GM19025 (cell line): ENCODE results near the gene ATXN7L3.
"Not testable (repeated sequence)": the region's sequence is repeated elsewhere in the genome, so short reads cannot be mapped to it uniquely, and the experiment has no call there.

Experiments
- ATAC-seq: cut with Tn5 transposase; IDR thresholded peaks from one replicate; pipeline ENCODE4 v1.9.1; 2021; ENCODE audit warnings: mild to moderate bottlenecking, low read depth, moderate library complexity; ENCODE audit not compliant: unreplicated experiment

ATXN7L3 gene

DNA sequence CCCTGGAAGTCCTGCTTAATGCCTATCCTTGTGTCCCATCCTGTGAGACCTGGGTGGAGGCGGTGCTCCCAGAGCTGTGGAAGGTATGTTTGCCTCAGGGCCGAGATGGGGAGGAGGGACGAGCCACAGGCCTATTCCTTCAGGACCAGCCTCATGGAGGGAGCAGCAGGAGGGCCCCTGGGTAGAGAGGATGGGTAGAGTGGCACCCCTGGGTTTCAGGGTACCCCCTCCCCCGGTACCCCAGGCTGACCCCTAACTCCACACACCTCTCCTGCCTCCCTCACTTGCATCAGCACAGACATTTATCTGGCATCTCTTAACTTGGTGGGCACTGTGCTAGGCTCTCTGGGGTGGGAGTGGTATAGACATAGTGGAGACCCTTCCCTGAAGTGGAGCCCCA lies 22.0 kb downstream of the ATXN7L3 start:
- no peak for ATAC-seq

DNA sequence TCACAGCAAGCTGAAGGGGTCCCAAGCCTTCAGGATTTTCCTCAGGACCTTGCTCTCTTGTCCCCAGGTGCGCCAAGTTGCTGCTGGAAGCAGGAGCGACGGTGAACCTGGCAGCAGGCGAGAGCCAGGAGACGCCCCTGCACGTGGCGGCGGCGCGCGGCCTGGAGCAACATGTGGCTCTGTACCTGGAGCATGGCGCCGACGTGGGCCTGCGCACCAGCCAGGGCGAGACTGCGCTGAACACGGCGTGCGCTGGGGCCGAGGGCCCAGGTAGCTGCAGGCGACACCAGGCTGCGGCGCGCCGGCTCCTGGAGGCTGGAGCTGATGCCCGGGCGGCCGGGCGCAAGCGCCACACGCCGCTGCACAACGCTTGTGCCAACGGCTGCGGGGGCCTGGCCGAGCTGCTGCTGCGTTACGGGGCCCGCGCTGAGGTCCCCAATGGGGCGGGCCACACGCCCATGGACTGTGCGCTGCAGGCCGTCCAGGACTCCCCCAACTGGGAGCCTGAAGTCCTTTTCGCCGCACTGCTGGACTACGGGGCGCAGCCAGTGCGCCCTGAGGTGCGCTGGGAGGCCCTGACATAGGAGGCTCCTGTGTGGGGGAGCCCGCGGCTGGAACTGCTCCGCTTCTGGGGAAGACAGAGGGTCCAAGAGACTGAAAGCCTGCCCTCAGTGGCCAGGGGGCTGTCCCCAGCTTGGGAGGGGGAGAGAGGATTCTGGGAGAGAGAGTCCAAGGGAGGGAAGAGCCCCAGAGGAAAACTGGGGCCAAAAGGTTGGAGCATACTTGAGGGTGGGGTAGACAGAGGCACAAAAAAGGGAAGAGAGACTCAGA lies 22.8 kb downstream of the ATXN7L3 start:
- ATAC-seq, result no peak

DNA sequence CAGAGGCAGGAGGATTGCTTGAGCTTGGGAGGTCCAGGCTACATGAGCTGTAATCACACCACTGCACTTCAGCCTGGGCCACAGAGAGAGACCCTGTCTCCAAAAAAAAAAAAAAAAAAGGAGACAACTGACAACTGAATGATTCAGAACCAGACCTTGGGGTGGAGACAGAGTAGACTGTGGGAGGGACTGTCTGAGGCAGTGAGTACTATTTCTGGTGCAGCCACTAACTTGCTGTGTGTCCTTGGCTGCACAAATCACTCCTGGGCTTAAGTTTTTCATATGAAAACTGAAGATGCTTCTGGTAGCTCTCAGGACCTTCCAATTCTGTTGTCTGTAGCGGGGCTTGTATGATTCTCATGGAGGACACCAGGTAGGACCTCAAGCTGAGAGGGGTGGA lies 23.4 kb downstream of the ATXN7L3 start:
- ATAC-seq, result no peak

DNA sequence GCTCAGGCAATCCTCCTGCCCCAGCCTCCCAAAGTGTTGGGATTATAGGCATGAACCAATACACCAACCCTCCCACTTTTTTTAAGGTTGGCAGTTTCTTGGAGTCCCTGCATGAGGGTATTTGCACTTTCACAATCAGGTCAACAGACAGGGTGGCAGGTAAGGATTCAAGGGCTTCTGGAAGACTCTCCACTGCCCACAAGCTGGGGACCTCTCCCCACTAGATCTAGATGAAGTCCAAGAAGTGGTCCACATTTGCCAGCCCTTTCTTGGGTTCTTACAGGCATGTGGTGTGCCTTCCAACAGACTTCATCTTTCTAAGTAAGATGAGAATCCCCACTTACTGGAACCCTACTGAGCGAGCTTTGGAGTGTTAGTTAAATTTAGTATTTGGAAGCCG lies 25.3 kb downstream of the ATXN7L3 start:
- no peak for ATAC-seq

DNA sequence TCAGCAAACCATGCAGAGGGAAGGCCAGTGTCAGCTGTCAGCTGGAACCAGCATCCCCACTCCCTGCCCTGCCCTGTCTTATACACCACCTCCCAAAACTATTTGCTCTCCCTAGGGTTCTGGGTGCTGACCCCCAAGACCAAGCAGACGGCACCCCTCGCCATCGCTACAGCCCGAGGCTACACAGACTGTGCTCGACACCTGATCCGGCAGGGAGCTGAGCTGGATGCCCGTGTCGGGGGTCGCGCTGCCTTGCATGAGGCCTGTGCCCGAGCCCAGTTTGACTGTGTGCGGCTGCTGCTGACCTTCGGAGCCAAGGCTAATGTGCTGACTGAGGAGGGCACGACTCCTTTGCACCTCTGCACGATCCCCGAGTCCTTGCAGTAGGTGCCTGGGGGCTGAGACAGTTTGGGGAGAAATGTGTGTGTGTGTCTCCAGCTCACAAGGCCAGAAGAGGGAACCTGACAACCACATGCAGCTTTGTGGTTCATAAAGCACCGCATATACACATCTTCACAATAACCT lies 27.7 kb downstream of the ATXN7L3 start:
- no peak for ATAC-seq

DNA sequence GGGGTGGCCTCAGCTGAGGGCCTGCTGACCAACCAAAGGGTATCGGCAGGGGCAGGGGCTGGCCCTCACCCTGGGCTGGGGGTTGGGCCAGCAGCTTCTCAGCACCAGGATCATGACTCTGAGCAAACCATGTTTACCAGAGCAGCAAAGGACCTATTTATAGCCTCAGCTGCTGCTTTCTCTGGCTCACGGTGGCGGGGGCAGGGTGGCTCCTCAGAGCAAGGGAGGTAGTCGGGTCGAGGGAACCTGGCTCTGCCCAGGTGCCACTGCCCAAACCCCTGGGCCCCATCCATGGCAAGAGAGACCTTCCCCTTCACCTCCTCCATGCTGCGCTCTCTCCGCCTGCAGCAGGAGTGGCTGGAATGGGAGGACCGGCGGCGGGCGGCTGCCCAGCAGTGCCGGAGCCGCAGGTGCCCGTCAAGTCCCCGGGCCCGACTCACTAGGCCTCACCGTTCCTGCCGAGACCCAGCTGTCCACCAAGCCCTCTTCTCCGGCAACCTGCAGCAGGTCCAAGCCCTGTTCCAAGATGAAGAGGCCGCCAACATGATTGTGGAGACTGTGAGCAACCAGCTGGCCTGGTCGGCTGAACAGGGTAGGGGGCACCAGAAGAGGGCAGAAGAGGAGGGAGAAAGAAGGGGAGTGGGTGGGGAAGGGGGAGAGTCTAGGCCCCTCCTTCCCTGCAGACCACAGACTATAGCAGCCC lies 29.0 kb downstream of the ATXN7L3 start, which contains the start of gene ASB16:
Gene ASB16, plus strand, starts transcription at position 206 of the 703 bp plus-strand sequence. Its CDS starts 86 bp downstream, at position 292.
- no peak for ATAC-seq

DNA sequence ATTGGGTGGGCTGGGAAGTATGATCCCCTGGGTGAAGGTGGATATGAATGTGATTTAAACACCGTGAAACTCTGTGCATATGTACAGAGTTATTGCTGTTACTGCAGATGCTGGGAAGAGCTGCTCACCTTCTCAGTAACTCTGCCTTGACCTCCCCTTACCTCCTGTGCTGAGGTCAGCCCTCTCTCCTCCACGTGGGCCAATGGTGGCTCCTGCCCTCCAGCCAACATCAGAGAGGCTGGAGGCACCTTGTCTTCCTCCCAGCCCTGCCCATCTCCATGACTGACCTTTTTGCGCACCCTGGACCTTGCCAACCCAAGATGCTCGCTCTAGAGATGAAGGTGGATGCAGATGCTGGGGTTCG lies 29.6 kb downstream of the ATXN7L3 start:
- ATAC-seq, result no peak

DNA sequence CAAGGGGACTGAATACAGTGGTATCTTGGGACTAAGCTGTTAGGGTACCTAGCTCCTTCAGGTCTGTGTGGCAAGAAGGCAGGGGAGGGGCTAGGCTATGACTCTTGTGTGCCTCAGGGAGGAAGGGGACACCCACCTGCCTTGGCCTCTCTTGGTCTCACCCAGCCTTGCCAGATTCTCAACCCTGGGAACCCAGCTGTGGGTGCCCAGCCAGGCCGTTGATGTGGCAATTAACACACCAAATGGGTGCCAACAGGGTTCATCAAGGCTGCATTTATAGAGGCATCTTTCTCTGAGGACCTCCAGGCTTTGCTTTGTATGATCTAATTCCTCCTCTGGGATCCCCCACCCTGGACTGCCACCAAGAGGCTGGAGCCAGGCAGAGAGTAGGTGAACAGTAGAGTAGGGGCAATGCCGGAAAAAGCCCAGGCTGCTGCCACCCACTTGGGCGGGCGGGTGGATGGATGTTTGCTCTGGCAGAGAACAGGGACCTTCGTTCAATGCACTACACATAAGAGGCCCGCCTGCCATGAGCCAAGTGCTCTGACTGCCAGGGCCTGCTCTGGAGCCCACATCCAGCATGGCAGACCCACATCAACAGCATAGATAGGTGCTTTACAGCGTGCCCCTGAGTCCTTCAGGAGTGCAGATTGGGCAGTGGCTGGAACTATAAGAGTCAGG lies 32.4 kb downstream of the ATXN7L3 start:
- no peak for ATAC-seq

DNA sequence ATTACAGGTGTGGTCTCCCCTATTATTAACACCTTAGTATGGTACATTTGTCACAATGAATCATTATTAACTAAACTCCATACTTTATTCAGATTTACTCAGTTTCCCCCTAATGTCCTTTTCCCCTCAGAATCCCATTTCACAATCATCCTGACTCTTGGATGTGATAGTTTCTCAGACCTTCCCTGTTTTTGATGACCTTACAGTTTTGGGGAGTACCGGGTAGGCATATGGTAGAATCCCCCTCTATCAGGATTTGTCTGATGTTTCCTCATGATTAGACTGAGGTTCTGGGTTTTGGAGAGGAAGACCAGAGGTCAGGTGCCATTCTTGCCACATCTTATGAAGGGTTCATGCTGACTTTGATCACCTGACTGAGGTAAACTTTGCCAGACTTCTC lies 35.2 kb downstream of the ATXN7L3 start:
- ATAC-seq, result no peak

DNA sequence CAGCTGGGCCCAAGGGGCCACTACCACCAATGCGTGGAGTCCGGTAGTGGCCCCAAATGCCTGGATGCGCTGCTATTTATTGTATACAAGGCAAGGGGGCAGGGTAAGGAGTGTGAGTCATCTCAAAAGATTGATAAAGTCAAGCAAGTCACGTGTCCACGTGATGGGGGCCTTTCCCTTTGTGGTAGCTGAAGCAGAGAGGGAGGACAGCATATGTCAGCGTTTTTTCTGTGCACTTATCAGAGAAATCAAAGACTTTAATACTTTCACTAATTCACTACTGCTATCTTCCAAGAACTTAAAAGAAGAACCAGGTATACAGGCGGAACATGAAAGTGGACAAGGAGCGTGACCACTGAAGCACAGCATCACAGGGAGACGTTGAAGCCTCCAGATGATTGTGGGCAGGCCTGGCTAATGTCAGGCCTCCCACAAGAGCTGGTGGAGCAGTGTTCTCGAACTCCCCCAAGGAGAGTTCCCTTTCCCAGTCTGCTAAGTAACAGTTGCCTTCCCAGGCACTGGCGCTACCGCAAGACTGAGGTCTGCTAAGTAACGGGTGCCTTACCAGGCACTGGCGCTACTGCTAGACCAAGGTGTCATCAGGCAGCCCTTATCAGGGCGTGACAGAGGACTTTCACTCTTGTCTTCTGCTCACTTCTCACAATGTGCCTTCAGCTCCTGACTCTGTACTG lies 40.0 kb downstream of the ATXN7L3 start:
- no peak for ATAC-seq

DNA sequence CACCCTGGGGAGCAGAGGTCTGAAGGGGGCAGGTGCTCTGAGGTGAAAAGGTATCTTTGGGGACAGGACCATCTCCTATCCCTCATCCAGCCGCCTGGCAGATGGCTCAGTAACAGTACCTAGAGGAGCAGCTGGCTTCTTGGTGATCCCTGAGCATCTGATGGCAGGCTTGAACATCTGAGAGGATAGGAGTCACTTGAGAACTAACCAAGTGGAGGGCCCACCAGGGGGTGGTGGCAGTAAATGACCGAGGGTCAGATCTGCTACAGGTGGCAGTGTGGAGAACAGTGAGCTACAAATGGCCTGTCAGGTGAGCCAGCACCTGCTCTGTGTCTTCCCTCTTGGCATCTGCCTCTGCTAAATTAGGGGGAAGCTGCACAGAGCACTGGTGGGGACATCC lies 44.2 kb downstream of the ATXN7L3 start:
- ATAC-seq, result no peak

DNA sequence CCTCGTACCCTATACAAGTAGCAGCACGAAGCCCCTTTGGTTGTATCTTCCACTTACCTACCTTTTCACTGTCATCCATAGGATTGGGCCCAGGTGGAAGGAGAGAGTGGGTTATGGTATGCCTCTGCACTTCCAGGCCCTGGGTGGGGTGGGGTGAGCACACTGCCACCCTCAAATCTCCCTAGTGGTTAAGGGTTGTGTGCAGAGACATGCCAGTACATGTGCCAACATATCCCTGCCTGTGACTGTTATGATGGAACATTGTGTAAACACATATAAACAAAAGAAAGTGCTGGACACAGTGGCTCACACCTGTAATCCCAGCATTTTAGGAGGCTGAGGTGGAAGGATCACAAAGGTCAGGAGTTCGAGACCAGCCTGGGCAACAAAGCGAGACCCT lies 46.8 kb downstream of the ATXN7L3 start:
- no peak for ATAC-seq

DNA sequence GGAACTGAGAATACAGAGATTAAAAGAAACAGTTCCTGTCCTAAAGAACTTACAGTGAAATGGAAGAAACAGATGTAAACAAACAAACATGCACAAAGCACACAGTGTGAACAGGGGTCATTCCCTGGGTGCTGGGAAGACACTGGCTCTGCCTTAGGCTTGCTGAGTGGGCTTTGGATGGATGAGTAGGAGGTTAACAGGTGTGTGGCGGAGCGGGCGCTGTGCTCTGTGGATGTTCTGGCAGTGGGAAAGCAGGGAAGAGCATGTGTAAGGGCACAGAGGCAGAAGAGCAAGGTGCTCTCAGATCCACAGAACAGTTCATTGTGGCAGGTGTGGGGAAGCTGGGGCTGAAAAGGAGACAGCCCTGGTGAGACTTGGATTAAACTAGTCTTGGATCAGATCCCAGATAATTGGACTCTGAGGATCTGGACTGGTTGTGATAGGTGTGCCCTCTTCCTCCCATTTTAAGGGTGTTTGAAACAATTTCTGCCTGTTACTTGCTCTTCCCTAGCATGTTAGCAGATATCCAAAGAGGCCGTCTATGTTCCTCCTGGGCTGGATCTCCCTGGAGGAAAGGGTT lies 49.8 kb downstream of the ATXN7L3 start:
- ATAC-seq, result no peak

DNA sequence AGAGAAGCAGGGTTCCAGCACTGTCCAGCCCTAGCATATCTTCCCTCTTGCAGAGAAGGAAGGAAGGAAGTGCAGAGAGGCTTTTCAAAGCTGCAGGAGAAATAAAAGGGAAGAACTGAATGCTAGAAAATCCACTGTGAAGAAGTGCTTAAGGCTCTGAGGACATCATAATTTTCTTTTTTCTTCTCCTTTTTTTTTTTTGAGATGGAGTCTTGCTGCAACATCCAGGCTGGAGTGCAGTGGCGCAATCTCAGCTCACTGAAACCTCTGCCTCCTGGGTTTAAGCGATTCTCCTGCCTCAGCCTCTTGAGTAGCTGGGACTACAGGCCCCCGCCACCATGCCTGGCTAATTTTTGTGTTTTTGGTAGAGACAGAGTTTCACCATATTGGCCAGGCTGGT lies 50.6 kb downstream of the ATXN7L3 start:
- not testable (repeated sequence) for ATAC-seq

DNA sequence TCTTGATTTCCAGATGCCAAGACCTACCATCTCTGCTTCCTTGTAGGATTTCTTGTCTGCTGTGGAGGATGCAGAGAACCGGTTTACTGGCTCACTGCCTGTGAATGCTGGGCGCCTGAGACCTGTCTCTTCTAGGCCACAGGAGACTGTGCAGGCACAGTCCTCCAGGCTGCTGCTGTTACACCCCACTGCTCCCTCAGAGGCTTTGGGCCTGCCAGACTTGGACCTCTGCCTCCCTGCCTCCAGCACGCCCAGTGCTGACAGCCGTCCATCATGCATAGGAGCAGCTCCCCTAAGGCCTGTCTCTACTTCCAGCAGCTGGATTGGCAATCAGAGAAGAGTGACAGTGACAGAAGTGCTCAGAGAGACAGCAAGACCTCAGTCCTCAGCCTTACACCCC lies 51.9 kb downstream of the ATXN7L3 start:
- no peak for ATAC-seq

DNA sequence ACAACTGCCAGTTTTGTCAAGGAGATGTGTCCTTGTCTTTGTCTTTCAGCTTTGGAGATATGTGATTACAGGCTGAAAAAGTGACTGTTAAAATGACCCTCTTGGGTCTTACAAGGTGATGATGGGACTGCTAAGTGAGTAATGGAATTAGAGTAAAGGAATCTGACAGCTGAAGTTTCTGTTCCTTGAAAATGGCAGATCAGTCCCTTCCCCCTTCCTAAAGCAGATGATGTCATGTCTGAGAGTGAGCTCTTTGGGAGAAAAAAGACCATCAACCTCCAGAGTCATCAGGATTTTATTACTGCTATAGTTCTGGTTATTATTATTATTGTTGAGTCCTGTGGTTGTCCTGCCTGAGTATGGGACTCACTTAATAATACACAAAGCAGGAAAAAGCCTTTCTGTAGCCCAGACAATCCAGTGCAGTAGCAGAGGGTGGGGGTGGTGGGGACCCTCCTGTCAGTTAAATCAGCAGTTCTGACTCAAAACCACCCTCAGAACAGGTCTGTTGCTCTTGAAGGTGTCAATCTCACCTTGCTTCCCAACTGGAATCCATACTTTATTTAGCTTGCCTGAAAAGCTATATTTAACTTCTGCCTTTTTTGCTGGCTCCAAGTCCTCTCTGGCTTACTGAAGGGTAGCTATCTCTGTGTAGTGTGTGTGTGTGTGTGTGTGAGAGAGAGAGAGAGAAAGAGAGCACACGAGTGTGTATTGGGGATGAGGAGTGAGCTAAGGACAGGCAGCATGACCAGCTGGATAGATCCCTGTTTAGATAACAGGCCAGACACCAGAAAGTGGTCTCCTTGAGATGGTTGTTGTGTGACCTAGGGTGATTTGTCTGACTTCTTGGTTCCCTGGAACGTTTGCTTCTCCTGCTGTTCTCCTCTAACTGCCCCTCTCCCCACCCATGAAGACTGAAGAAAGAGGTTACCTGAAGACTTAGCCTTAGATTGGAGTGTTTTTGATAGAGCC lies 53.0 kb downstream of the ATXN7L3 start:
- ATAC-seq, result no peak

DNA sequence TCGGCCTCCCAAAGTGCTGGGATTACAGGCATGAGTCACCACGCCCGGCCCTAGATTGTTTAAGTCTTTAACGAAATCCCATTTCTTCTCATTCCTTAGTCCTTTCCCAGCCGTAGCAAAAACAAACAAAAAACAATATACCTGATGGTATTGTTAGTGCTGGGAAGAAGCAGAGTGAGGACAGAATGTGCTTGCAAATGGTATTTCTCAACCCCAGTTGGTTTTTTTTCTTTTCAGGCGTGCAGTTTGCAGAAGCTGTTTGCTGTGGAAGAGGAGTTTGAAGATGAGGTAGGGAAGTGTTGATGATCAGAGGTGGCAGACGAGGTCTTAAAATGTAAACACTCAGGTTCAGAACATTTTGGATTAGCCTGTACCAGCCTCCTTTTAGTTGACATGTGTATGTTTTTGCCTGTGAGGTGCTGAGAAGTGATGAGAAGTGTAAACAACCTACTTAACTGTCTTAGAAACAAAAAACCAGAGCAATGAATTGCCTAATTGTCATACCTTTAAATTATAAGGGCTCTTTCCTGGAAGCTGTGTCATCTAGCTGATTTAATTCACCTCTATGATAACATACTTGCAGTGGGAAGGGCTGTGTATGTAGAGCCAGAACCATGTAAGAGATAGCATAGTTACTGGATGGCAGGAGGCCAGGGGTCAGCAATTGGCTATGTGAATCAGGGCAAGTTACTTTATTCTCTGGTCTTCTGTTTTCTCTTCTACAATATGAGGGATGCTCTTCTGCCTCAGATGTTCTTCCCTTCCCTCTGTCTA lies 54.5 kb downstream of the ATXN7L3 start:
- ATAC-seq, result no peak

DNA sequence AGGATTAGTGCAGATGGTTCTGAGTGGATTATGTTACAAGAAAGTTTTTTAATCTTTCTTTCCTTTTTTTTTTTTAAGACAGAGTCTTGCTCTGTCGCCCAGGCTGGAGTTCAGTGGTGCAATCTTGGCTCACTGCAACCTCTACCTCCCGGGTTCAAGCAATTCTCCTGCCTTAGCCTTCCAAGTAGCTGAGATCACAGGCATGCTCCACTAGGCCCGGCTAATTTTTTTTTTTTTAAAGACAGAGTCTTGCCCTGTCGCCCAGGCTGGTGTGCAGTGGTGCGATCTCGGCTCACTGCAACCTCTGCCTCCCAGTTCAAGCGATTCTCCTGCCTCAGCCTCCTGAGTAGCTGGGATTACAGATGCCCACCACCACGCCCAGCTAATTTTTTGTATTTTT lies 55.8 kb downstream of the ATXN7L3 start:
- not testable (repeated sequence) for ATAC-seq
